Endothelial cell of umbilical vein (primary cell): ENCODE measurements around the gene LAMTOR4. TPM values are rescaled to one million over a fixed set of nuclear protein-coding genes. Genes with fewer than 3 reads are reported as not detected.

ENCODE experiments used
- BruUV-seq: library from RNA; stranded (reverse); fragments of 400-500 nt; replicated peaks from 2 replicates; lab custom pipeline; 2021; lab: Mats Ljungman, UMichigan
- CTCF ChIA-PET: fragments of 300-600, 350-600 bp; sonication (Branson Sonifier 250); formaldehyde crosslinking; loops from one replicate; lab custom pipeline; 2021; ENCODE audit warnings: antibody characterized with exemption, inconsistent platforms; lab: Charles Lee
- POLR2A ChIA-PET: fragments of 300-600, 350-600 bp; sonication (Branson Sonifier 250); formaldehyde crosslinking; loops from one replicate; lab custom pipeline; 2021; ENCODE audit warnings: antibody characterized with exemption, inconsistent platforms; lab: Charles Lee
- DNase-seq: peaks from one replicate; pipeline ENCODE4 v3.0.0-alpha.2; 2011; ENCODE audit warnings: low read depth, low spot score
- FAIRE-seq: peaks from 2 replicates; lab custom pipeline; 2011; peaks lifted over from hg19 to GRCh38; lab: Jason Lieb, UNC
- H2AFZ ChIP-seq: 2 replicates; pipeline ENCODE4 v1.6.0; 2012; ENCODE audit warnings: low read depth, low read length, control low read depth, inconsistent platforms
- H3K27ac ChIP-seq: 2 replicates; pipeline ENCODE4 v1.5.1; 2011; ENCODE audit warnings: low read depth, mild to moderate bottlenecking, control low read depth, low read length, moderate library complexity; ENCODE audit not compliant: insufficient read depth
- H3K27me3 ChIP-seq, 2 experiments: 2 replicates each; pipeline versions ENCODE4 v1.6.0 to v1.6.1; 2011; ENCODE audit warnings: low read length in 2 of 2, mixed read lengths in 1 of 2; ENCODE audit not compliant: control insufficient read depth in 2 of 2, insufficient read depth in 2 of 2
- H3K36me3 ChIP-seq, 2 experiments: 2 replicates in 1 of 2; 3 replicates in 1 of 2; pipeline ENCODE4 v1.5.1; 2011; ENCODE audit warnings: low read length in 2 of 2, mild to moderate bottlenecking in 1 of 2, moderate library complexity in 1 of 2; ENCODE audit not compliant: control insufficient read depth in 2 of 2, insufficient read depth in 2 of 2; ENCODE audit errors: extremely low read depth in 1 of 2
- H3K4me1 ChIP-seq: 3 replicates; pipeline ENCODE4 v1.5.1; 2011; ENCODE audit warnings: mild to moderate bottlenecking, low read length; ENCODE audit not compliant: control insufficient read depth, insufficient read depth; ENCODE audit errors: extremely low read depth
- H3K4me2 ChIP-seq: 2 replicates; pipeline ENCODE4 v1.6.1; 2011; ENCODE audit warnings: low read length, control low read depth, mixed read lengths; ENCODE audit not compliant: insufficient read depth
- H3K4me3 ChIP-seq, 3 experiments: fragments of 200-600 bp in 1 of 3; sonication (generic), shearing (Covaris generic) in 1 of 3; replicated peaks in 1 of 3; 2 replicates each; pipeline ENCODE4 v1.5.1; 2011 to 2016; ENCODE audit warnings: control low read depth in 3 of 3, low read length in 3 of 3, mild to moderate bottlenecking in 2 of 3, inconsistent platforms in 1 of 3, low read depth in 1 of 3, moderate library complexity in 1 of 3; ENCODE audit not compliant: insufficient read depth in 1 of 3
- H3K79me2 ChIP-seq: 2 replicates; pipeline ENCODE4 v1.6.0; 2012; ENCODE audit warnings: low read length, inconsistent platforms; ENCODE audit not compliant: control insufficient read depth, insufficient read depth
- H3K9ac ChIP-seq: replicated peaks from 2 replicates; pipeline ENCODE3; 2011; ENCODE audit warnings: low read length, control low read depth; ENCODE audit not compliant: insufficient read depth; ENCODE audit errors: extremely low read depth
- H3K9me1 ChIP-seq: replicated peaks from 3 replicates; pipeline ENCODE4 v1.6.0; 2011; ENCODE audit warnings: mild to moderate bottlenecking, low read length; ENCODE audit not compliant: control insufficient read depth, insufficient read depth; ENCODE audit errors: extremely low read depth
- H3K9me3 ChIP-seq: replicated peaks from 2 replicates; pipeline ENCODE4 v1.5.1; 2012; ENCODE audit warnings: low read length, inconsistent platforms; ENCODE audit not compliant: control insufficient read depth, insufficient read depth
- H4K20me1 ChIP-seq: replicated peaks from 2 replicates; pipeline ENCODE3; 2011; ENCODE audit warnings: mild to moderate bottlenecking, low read length; ENCODE audit not compliant: control insufficient read depth, insufficient read depth; ENCODE audit errors: extremely low read depth
- EZH2 ChIP-seq: IDR thresholded peaks from 2 replicates; pipeline ENCODE4 v1.6.1; 2012; ENCODE audit warnings: borderline replicate concordance, low read depth, mild to moderate bottlenecking, moderate library complexity, low read length, inconsistent platforms; ENCODE audit not compliant: severe bottlenecking
- JUN ChIP-seq: IDR thresholded peaks from 2 replicates; pipeline ENCODE4 v1.6.1; 2011; ENCODE audit warnings: borderline replicate concordance, low read depth; ENCODE audit not compliant: insufficient read length, insufficient read depth
- POLR2A ChIP-seq: IDR thresholded peaks from 2 replicates; pipeline ENCODE4 v1.6.1; 2012; ENCODE audit warnings: low read depth, mild to moderate bottlenecking, control low read depth, low read length
- POLR2AphosphoS5 ChIP-seq: IDR thresholded peaks from 2 replicates; pipeline ENCODE4 v1.6.1; 2012; ENCODE audit warnings: low read depth, mild to moderate bottlenecking, control low read depth, low read length, moderate library complexity; ENCODE audit not compliant: insufficient read depth
- dilution Hi-C: fragments of 300-500 bp; cut with MboI; formaldehyde crosslinking; loops from one replicate; pipeline ENCODE4 v1.15.0; 2019; ENCODE audit warnings: low sequenced_read_pairs; ENCODE audit not compliant: extremely low pct_ligation_motif_present
- intact Hi-C: fragments of 100-400 bp; cut with micrococcal nuclease; formaldehyde crosslinking; loops from one replicate; pipeline ENCODE4 v1.10.0; 2022
- polyA plus RNA-seq, 4 experiments: library from polyadenylated mRNA; depleted of rRNA in 3 of 4; stranded (reverse) in 3 of 4; unstranded in 1 of 4; fragments of >200 nt; gene quantifications; 2 replicates each; pipeline versions ENCODE4 v1.2.1 to v1.2.3, GENCODE V29; 2011 to 2012; ENCODE audit warnings: missing spikeins in 1 of 4
- total RNA-seq: library from RNA; stranded (reverse); gene quantifications from 2 replicates; pipeline ENCODE4 v1.2.3, GENCODE V29; 2021
- TF ChIP-seq, protein P1 (sequence below), 2 donors: IDR thresholded peaks; 1 replicate in 1 of 2; 2 replicates in 1 of 2; pipeline ENCODE4 v1.5.1; 2011; ENCODE audit warnings: low read length in 2 of 2, mild to moderate bottlenecking in 2 of 2, moderate library complexity in 2 of 2, control low read depth in 1 of 2, inconsistent platforms in 1 of 2, low read depth in 1 of 2; ENCODE audit not compliant: insufficient read depth in 1 of 2; ENCODE audit errors: extremely low read depth in 1 of 2

Gene LAMTOR4
- total and polyA plus RNA-seq, 2 donors (not counting 3 experiments of a cell fraction or from before 2014, with no cell fraction given): 139 to 520 TPM

GRCh38 chr7:100189061-100189460 is 40.3 kb downstream of the LAMTOR4 start:
- dilution Hi-C loops: no loop called here
- BruUV-seq: no TSS peak
- Histone ChIP-seq H3K4me2 (no peak overlapping the region), H3K4me1 (no peaks in the 10 kb centered on the region), H3K9me3 (no peaks in the 10 kb centered on the region), H3K9ac (no peak overlapping the region), H3K27ac (no peak overlapping the region), H3K4me3 (no peak overlapping the region), H4K20me1 (no peaks in the 10 kb centered on the region), H3K27me3 (peaks cover 2 to 9% of the 10 kb centered on the region in 2 experiments), H3K9me1 (no peaks in the 10 kb centered on the region), H2AFZ (no peak overlapping the region), H3K79me2 (no peaks in the 10 kb centered on the region), H3K36me3 (no peaks in the 10 kb centered on the region)
- ChIA-PET CTCF (interaction anchor here (1.2 to 2.6 kb wide), 5 partner anchors 11 to 56 kb away, joined by 3 to 13 read pairs (median 4); partner anchors contain the start of genes GAL3ST4, GPC2 and STAG3), POLR2A (no interaction called here)
- DNase-seq (no peak), FAIRE-seq (no peak)
- no peak for TF ChIP-seq EZH2
- TF ChIP-seq, protein P1, sequence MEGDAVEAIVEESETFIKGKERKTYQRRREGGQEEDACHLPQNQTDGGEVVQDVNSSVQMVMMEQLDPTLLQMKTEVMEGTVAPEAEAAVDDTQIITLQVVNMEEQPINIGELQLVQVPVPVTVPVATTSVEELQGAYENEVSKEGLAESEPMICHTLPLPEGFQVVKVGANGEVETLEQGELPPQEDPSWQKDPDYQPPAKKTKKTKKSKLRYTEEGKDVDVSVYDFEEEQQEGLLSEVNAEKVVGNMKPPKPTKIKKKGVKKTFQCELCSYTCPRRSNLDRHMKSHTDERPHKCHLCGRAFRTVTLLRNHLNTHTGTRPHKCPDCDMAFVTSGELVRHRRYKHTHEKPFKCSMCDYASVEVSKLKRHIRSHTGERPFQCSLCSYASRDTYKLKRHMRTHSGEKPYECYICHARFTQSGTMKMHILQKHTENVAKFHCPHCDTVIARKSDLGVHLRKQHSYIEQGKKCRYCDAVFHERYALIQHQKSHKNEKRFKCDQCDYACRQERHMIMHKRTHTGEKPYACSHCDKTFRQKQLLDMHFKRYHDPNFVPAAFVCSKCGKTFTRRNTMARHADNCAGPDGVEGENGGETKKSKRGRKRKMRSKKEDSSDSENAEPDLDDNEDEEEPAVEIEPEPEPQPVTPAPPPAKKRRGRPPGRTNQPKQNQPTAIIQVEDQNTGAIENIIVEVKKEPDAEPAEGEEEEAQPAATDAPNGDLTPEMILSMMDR (IDR thresholded peaks at IDR 0.05; ENCODE audit: extremely low read depth in 1 of 2, insufficient read depth in 1 of 2, low read depth in 1 of 2, low read length in 2 of 2): no peak
- intact Hi-C loops: no loop called here

DNA sequence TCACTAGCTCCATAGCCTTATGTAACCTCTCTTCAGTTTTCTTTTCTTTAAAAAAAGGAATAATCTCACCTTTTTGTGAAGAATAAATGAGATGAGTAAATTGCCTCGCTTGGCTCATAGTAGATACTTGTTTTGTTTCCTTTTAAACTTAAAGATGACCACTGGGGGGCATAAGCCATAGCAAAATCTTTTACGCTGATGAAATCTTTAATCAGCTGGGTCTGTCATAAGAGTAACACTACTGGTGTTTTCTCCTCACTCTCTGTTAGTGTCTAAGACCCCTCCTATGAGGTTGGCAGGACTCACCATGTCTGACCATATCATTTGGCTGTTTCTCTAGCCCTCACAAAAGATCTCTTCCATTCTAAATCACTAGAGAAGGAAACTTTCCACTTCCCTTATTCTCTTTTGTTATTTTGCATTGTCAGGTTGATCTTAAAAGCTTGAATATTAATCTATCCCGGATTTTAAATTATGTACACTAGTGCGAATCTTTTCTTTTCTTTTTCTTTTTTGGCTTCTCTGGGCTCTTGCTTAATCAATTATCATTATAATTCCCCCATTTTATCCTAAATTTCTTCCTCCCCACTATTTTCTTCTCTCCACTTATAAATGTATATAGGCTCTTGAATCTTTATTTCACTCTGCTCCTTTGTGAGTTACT is 41.5 kb downstream of the LAMTOR4 start:
- H3K4me3 ChIP-seq: no peak overlapping the region
- peaks cover 3 to 9% of the 10 kb centered on the region in 2 experiments for H3K27me3 ChIP-seq
- no peaks in the 10 kb centered on the region for H3K9me1 ChIP-seq
- CTCF ChIA-PET: interaction anchor here (0.6 to 2.6 kb wide), 22 partner anchors 8 to 219 kb away, joined by 3 to 13 read pairs (median 3); partner anchors contain the start of genes GAL3ST4, GPC2 and LAMTOR4
- no peaks in the 10 kb centered on the region for H3K9me3 ChIP-seq
- FAIRE-seq (peak; percentile 38), DNase-seq (no peak)
- no peak overlapping the region for H3K4me2 ChIP-seq
- no peaks in the 10 kb centered on the region for H3K79me2 ChIP-seq
- no peak overlapping the region for H3K9ac ChIP-seq
- POLR2A ChIA-PET: no interaction called here
- intact Hi-C loops: no loop called here
- no peaks in the 10 kb centered on the region for H3K36me3 ChIP-seq
- no peak overlapping the region for H2AFZ ChIP-seq
- TF ChIP-seq EZH2 (no peak), POLR2AphosphoS5 (no peak), JUN (no peak), POLR2A (no peak)
- TF ChIP-seq, protein P1 (IDR thresholded peaks at IDR 0.05; ENCODE audit: extremely low read depth in 1 of 2, insufficient read depth in 1 of 2, low read depth in 1 of 2, low read length in 2 of 2): peak in 1 of 2 donors; percentile 14
- no peaks in the 10 kb centered on the region for H3K4me1 ChIP-seq
- H3K27ac ChIP-seq: no peak overlapping the region
- no TSS peak for BruUV-seq
- H4K20me1 ChIP-seq: no peaks in the 10 kb centered on the region
- dilution Hi-C loops: no loop called here
